Stimulated activated CD4-positive, alpha-beta T cell treated with anti-CD3 and anti-CD28 coated beads, Interleukin-12 subunit alpha, Interleukin-12 subunit beta, amount 100 ng/mL, for 48 hours (primary cell): ENCODE measurements around the gene TRIB2.

Source experiments
- DNase-seq, 3 donors: peaks; one replicate each; pipeline ENCODE4 v3.0.0-alpha.2; 2020; ENCODE audit warnings: low read depth in 2 of 3, low spot score in 1 of 3

Gene TRIB2

DNA sequence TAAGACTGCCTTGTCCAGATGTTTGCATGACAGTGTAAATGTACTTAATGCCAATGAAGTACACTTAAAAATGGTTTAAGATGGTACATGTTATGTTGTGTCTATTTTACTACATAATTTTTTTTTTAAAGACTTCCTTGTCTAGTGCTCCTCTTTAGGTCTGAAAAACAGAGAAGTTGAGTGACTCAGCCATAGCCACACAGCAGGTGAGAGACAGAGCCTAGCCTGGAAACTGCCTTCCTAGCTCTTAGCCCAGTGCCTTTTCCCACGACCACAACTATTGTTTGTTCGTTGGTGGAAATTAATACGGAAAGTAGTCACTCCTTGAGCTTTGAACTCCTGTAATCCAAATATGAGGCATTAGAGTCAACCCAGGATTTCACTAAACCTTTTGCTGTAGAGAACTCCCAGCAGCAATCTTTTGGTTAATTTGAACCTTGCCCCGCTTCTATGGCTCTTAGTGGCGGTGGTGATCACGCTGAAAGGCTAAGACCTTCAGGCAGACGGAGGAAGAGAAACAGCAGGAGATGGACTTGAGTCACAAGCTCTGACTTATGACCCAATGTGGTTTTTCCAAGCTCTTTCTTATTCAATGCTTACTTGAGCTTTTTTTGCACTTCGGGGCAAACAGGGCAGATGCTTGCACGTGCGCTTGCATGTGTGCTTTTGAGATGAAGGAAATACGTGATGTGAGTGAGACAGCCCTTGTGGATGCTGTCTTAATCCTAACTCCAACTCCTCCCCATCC lies 21.2 kb downstream of the TRIB2 start:
- DNase-seq: no peak

DNA sequence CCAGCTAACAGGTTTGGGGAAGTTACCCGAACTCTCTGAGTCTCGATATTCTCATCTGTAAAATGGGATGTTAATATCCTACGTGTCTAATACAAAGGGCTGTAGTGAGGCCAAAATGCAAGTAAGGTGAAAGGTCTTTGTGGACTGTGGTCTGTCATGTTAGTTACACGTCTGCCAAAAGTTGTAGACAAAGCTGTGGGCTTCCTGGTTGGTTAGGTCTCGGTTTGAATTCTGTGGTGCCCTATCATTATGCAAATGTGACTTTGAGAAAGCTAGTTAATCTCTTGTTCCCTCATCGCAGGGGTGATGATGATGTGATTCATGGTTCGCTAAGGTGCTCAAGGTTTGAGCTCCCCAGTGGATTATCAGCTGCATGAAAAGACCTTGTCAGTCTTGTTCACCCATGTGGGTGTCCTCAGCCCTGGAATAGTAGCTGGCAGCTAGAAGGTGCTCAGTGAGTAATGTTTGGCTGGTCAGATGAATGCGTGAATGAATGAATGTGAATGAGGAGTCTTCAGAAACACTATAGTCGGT lies 23.1 kb downstream of the TRIB2 start:
- DNase-seq: no peak

DNA sequence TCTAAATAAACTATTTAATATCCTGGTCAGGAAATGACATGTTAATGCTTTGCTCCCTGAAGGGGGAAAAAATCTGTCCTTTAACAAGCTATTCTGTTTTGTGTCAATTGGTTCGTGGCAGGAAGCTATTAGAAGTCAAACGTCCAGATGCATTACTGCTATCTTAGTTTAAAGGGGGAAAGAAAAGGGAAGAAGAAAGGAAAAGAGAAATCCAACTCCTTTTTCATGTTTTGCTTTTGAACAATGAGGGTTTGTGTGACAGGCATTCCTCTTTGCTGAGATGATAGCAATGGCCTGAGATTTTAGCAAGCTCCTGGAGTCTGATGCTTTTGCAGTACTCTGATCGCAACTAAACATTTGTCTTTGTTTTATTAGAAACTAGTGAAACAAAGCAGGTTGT lies 24.6 kb downstream of the TRIB2 start:
- DNase-seq: no peak

DNA sequence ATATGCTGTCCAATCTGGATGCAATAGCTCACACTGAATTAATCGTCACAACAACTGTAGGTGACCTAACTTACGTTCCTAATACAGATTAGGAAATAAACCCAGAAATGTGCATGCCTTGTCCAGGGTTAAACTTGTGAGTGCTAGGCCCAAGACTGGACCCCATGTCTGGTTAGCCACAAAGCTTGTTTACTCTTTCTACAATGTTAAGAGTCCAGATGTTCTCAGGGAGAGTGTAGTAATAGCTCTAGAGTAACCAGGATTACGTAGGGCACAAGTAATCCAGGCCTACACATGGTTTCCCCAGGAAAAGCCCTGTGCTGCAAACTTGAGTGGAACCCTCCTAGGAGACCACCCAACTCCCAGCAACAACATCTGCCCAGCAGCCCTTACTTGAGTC lies 26.2 kb downstream of the TRIB2 start:
- DNase-seq: no peak

DNA sequence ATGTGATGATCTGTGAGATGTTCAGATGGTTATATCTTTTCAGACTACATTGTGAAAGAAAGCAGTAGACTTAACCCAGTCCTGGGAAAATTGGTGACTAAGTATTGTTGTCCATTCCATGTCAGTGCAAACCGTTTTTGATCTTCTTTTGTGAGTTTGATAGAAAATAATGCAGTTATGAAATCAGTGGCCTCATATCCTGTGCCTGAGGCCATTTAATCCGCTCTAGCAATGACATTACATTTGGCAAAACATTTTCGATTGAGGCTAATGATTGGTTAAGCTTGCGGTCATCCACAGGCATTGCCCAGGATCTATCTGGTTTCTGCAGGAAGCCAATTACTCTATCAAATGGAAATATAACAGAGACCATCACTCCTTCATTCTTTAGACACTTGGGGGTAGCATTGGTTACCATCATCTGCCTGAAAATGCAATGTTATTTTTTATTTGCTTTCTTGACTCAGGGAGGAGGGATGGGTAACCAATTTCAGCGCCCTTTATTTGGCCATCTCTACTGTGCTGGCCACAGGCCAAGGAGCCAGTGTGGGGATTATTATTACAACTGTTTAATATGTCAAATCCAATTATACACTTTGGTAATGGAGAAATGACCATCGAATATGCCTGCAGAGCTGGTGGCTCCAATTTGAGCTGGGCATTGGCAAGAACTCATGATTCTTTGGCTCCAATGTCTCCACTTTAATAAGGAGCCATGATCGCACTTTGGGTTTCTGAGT lies 33.6 kb downstream of the TRIB2 start:
- no peak for DNase-seq

DNA sequence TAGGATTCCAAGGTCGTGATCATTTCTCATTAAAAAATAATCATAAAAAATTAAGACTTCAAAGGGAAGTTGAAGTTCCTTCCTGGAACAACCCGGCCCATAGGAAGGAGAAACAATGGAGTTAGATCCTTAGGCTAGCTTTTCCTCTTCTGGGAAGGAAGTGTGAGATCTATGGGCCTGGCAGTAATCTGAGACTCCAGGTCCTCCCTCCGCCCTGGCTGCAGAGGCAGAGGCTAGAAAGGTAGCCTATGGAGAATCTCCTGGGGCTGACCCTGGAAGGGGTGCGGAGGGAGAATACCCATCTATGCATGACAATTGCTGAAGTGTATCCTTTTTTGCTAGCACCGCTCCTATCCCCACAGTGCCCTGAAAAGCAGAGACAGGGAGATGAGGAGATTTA lies 37.9 kb downstream of the TRIB2 start:
- DNase-seq: no peak

DNA sequence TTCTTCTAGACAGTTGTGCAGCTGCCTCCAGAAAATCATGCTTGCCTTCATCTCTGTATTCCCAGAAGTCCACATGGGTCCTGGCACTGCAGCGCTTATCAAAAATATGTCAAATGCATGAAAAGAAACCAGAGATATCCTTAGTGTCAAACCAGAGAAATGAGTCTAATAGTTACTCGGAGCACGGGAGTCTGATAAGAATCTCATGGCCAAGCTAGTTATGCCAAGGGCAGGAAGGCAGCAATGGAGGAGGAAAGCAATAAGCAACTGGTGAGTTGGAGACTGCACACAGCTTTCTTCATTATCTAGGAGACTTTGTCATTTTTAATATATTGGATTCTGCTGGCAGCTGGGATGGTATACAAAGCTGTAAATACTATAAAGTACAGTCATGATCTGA lies 38.6 kb downstream of the TRIB2 start:
- no peak for DNase-seq

DNA sequence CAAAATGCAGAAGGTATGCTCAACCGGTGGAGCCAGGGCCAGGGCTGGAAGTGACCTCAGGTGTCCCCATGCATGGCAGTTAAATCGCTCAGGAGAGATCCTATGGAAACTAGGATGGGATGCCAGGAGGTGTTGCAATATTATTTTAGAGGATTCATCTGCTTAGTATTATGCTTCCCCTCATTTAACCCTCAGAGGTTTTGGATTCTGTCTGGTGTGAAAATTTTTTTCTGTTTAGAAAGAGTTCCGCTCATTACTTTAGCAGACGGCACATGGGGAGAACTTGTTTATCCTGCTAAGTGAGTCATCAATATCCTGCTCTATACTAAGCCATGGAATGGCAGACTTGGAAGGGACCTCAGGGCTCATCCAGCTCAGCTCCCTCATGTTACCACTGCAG lies 42.5 kb downstream of the TRIB2 start:
- no peak for DNase-seq

DNA sequence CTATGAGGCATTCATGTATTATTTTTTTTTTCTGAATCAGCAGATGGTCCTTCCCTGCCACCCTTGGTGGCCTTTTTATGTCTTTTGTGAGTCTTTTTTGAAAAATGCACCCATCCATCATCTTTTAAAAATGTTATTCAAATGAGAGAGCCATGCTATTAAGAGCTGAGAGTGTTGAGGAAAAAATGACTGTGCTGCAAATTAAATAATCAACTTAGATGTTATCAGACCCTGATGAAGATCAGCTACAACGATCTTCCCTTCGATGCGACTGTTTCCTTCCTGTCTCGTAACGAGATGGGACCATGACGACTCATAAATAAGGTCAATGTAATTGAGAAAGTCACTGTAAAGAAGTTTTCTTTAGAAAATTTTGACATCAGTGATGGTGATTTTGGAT lies 44.4 kb downstream of the TRIB2 start:
- no peak for DNase-seq

DNA sequence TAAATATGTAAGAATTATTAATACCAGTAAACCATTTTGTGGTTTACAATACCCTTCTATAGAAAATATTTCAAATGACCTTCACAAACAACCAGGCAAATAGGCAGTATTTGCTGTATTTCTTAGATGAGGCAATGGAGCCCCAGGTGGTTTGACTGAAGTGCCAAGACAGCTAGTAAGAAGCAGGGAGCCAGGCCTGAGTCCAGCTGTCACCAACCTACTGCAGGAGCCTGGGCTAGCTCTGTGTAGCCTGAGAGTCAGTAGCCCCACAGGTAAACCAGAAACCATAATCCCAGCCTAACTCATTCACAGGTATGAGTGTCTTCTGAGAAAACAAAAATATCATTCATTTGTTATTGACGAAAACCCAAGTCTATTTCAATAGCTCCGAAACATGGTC lies 45.6 kb downstream of the TRIB2 start:
- no peak for DNase-seq

DNA sequence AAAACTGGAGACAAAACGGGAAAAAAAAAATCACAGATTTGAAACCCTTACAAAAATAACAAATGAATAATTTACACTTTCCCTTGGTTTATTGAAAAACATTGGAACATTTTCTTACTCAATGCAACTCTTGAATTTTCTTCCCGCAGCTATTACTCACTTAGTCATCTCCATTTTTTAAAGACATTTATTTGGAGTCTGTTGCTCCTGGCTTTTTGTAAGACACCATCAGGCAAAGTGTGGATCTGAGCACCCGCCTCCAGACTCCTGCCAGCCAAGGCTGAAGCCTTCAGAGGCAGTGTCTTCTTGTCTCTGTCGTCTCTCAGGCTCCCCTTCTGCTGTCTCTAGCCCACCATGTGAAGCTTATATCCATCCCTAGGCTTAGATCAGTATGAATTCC lies 46.2 kb downstream of the TRIB2 start:
- DNase-seq: no peak

DNA sequence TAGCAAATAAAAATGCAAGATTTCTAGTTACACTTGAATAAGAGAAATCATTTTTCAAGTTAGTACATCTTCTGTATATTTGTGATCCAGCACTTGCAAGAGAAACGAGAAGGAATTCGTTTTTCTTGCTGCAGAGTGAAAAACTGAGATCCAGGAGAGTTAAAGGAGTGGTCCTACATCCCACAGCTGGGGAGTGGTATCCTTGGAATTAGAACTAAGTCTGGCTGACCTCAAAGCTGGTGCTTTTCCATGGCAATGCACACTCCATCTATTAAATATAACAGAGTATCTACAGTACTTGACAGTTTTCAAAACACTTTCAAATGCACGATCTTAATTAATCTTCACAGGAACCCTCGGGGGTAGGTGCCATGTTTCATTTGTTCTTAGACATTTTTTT lies 46.8 kb downstream of the TRIB2 start:
- no peak for DNase-seq

DNA sequence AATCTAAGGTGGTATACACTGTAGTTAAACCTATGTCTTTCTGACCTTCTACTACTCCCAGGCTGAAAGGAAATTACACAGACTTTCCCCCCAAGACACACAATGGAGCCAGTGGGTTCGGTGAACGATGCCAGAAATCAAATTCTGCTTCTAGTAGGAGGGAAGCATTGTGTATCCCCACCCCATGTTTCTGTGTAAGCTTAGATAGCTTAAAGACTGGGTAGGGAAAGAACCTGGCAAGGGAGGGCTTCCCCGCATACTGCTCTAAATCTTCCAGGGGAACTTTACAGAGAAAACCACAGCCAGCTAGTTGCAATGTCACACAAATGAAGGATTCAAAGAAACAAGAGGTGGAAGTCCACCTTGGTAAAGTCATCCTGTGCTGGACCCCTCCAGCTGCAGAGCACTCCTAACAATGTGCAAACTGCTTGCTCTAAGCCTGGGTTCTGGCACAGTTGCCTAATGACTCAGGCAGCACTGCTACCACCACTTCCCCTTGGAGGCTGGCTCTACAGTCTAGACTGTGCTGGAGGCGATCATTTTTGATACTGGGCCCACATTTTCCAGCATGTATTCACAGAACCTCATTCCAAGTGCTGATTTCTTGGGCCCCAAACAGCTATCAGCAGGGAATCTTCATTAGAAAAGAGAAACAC lies 47.5 kb downstream of the TRIB2 start:
- DNase-seq: no peak

DNA sequence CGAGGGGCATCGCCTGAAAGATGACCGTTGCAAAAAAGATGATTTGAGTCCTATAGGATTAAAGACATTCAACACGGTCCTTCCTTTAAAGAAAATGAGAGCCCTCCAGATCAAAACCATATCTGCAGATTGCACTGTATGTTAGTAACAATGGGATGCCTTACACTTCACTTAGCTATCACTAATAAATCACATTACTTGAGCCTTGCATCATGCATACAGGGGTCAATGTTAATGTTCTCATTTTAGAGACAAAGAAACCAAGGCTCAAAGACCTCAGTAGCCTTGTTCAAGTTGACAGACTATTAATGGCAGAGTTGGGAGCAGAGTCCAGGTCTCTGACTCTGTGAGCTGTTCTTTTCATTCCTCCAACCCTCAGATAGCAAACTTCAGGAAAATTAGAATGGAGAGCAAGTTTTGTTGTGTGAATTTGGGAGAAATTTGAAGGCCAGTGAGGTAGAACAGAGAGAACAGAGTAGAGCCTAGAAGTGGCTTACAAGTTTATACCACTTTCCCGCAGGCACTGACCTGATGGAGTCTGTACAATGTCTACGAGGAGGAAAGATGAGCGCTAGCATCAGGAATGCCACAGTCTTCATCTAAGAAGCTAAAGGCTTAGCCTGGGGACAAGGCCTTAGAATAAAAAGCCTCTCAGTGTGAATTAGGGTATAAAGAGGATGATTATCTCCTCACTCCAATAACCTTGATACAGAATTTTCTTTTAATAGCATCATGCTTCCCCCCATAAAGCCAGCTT lies 48.3 kb downstream of the TRIB2 start:
- DNase-seq: no peak

DNA sequence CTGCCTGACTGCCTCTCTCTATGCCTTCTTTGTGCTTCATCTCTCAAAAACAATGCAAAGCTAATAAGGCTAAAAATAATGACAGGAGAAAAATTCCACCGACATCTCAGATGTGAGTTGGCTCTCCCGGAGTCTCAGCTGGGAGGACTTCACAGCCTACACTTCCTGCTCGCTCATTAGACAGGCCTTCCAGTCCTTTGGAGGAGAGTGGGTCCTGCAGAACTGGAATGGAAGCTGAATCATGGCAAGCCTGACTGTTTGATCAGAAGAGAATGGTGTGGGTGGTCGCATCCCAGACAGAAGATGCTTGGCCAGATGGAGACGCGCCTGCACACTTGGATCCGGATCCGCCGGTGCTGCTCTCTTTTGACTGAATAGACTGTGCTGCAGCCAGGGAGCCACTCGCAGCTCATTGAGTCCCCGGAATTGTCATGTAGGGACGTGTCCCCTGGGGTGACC lies 49.7 kb downstream of the TRIB2 start:
- no peak for DNase-seq

DNA sequence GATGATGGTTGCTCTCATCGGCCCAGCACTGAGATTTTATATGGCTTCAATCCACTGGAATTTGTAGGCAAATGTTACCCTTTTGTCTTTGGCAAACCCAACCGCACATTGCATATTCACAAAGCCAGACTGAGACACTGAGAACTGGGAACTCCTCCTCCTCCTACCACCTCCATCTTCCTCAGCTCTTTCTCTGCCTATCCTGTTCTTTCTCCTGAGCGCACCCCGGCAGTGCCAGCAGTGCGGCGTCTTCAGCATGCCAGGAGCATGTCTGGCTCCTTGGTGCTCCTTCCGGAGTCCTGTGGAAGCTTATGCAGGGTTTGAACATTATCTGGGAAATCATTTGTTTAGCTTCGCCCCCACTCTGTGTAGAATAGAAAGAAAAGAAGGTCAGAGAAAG lies 50.8 kb downstream of the TRIB2 start:
- no peak for DNase-seq

DNA sequence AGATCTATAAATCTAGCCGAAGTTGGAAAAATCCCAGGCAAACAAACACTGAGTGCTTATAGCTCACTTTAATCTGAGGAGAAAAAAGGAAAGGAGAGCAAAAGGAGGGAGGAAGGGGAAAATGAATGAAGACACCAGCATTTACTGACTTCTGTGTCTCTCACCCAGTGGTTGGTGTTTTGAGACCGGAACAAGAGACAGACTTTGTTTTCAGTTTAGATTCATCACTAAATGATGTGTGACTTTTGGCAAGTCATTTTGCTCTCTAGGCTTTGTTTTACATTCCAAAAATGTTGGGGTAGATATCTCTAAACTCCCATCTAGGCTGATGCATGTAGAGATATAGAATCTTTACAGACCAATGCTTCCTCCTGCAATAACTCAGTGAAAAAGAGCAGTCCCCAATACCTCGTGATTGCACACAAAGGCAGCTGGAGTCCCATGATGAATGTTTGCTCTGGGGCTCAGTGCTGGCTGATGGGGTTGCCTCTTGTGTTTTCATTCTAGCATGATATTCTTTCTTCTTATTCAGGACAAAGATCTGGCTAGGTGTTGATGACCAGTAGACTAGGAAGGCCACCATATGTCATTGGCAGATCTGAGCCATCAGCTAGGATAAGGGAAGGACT lies 51.4 kb downstream of the TRIB2 start:
- DNase-seq: no peak

DNA sequence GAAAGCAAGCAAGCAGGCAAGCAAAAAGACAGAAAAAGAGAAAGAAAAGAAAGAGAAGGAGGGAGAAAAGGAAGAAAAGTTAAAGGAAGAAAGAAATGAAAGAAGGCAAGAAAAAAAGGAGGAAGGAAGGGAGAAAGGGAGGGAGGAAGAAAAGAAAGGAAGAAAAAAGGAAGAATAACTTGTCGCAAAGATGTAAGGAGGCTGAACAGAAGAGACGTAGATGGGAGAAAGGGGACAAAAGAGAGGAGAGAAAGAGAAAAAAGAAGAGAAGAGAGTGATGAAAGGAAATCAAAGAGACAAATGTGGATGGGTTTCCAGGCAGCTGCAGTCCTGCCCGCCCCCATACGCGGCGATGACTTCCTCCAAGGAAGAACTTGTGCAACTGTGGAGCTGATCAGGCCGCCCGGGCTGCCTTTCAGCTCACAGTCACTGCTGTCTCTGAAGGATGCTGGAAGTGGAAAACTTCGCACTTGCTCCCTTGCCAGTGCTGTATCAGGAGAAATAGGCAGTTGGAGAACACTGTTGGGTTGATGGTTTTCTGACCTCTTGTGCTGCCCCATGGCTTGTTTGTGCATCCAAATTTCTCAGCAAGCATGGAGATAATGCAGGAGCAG lies 52.9 kb downstream of the TRIB2 start:
- DNase-seq: no peak

DNA sequence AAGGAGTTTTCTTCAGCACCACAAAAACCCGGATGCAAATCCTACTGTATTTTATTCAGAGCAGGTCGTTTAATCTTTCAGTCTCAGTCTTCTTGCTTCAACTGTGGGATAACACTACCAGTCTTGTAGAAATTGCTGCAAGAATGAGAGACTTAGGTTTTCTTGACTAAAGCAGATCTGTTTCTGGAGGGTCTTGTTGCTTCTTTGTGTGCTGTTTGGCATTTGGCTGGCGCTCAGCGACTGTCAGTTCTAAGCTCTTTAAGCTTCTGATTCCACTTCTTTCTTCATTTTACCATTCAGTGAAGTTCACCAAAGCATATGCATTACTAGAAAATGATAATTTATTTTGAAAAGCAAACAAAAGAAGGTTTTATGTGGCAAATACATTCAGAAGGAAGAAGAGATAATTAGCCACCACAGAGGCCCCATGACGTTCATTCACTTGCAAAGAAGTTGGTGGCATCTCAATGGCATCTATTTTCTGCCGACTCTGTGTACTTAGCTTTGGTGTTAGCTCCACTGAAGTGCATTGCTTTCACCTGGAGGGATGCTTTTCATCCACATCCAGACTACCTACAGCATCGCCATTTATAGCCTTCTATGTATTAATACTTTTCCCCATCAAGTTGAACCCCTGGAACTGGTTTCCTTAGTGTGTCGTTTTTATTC lies 53.7 kb downstream of the TRIB2 start:
- DNase-seq: no peak

DNA sequence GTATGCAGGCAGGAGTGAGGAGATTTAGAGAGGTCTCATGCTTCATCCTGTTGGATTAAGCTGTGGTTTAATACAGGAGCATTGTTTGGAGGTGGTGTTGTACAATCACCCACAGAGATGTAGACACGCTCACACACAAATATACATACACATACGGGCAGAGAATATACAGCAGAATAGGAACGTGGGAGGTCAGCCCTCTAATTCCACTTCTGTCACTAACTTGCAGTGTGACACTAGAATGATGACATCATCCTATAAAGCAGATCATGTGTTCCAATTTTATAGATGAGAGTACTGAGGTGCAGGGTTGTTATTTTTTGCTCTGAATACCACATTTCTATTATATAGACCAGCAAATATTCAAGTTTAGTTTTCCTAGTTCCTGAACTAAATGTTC lies 54.4 kb downstream of the TRIB2 start:
- no peak for DNase-seq
